Fibroblast of lung (primary cell): ENCODE data around the gene VWF.

ENCODE experiments used
- CTCF ChIP-seq, 2 donors: IDR thresholded peaks in 1 of 2; conservative IDR thresholded peaks in 1 of 2; 1 replicate in 1 of 2; 2 replicates in 1 of 2; pipeline ENCODE4 v1.5.1; 2011 to 2012; ENCODE audit warnings: low read length in 2 of 2, control low read depth in 1 of 2, inconsistent platforms in 1 of 2, low read depth in 1 of 2, mild to moderate bottlenecking in 1 of 2
- EZH2 ChIP-seq: IDR thresholded peaks from 2 replicates; pipeline ENCODE4 v1.5.1; 2012; ENCODE audit warnings: low read length, control low read depth, mild to moderate bottlenecking; ENCODE audit errors: missing control alignments

GRCh38 chr12:5914387-5915149 lies 209.9 kb downstream of the VWF start:
- TF ChIP-seq CTCF (conservative IDR thresholded peaks at IDR 0.05 in 1 of 2, IDR thresholded peaks at IDR 0.05 in 1 of 2; ENCODE audit: low read depth in 1 of 2, low read length in 2 of 2): no peak
- no peak for TF ChIP-seq EZH2
